Posterior cingulate gyrus (tissue), 11 donors: ENCODE data around the gene PGLYRP4.

Experiments used
- DNase-seq, 10 donors: peaks; one replicate each; pipeline versions ENCODE4 v3.0.0 to v3.0.0-alpha.2; 2020 to 2021; ENCODE audit warnings: mixed read lengths in 3 of 10
- intact Hi-C: fragments of 100-400 bp; cut with DNase I; formaldehyde crosslinking; loops from one replicate; pipeline ENCODE4 v1.15.1; 2023

Gene PGLYRP4

GRCh38 chr1:153348511-153349362 lies at the start of gene PGLYRP4:
Gene PGLYRP4 (minus strand): TSS chr1:153348841. CDS start chr1:153347932, 909 bp downstream.
- DNase-seq: no peak
- intact Hi-C loops: no loop called here

- DNase-seq: no peak
- intact Hi-C loops: no loop called here
These were observed 49.4 kb upstream of the PGLYRP4 start for GRCh38 chr1:153397924-153398651.

- intact Hi-C loops: no loop called here
- DNase-seq: no peak
These were observed 48.6 kb upstream of the PGLYRP4 start for GRCh38 chr1:153397051-153397923.

GRCh38 chr1:153396461-153396860 lies 47.8 kb upstream of the PGLYRP4 start:
- intact Hi-C loops: no loop called here
- DNase-seq: no peak

- DNase-seq: no peak
- intact Hi-C loops: no loop called here
These were observed 47.1 kb upstream of the PGLYRP4 start for GRCh38 chr1:153395776-153396175.

GRCh38 chr1:153395136-153395685 lies 46.6 kb upstream of the PGLYRP4 start:
- DNase-seq: peak in 5 of 10 donors; percentile 19 to 89 (median 76)
- intact Hi-C loops: no loop called here

GRCh38 chr1:153394391-153394790 lies 45.8 kb upstream of the PGLYRP4 start:
- no peak for DNase-seq
- intact Hi-C loops: no loop called here

- DNase-seq: no peak
- intact Hi-C loops: no loop called here
These were observed 45.3 kb upstream of the PGLYRP4 start for GRCh38 chr1:153393926-153394325.

- intact Hi-C loops: no loop called here
- no peak for DNase-seq
These were observed 44.2 kb upstream of the PGLYRP4 start for GRCh38 chr1:153392822-153393221.

- intact Hi-C loops: no loop called here
- no peak for DNase-seq
These were observed 43.6 kb upstream of the PGLYRP4 start for GRCh38 chr1:153392258-153392657.

- peak in 4 of 10 donors; percentile 22 to 89 (median 46) for DNase-seq
- intact Hi-C loops: no loop called here
These were observed 42.5 kb upstream of the PGLYRP4 start, which contains the start of gene S100A8 for GRCh38 chr1:153390938-153391710. Gene S100A8 (minus strand): TSS chr1:153391073. CDS start chr1:153390535, 538 bp downstream.

GRCh38 chr1:153389973-153390879 lies 41.6 kb upstream of the PGLYRP4 start:
- no peak for DNase-seq
- intact Hi-C loops: no loop called here

GRCh38 chr1:153389401-153389800 lies 40.8 kb upstream of the PGLYRP4 start:
- DNase-seq: no peak
- intact Hi-C loops: no loop called here

GRCh38 chr1:153387785-153388184 lies 39.1 kb upstream of the PGLYRP4 start:
- DNase-seq: no peak
- intact Hi-C loops: no loop called here

GRCh38 chr1:153387001-153387400 lies 38.4 kb upstream of the PGLYRP4 start:
- DNase-seq: no peak
- intact Hi-C loops: no loop called here

GRCh38 chr1:153386500-153386901 lies 37.9 kb upstream of the PGLYRP4 start:
- peak in 3 of 10 donors; percentile 27 to 75 (median 35) for DNase-seq
- intact Hi-C loops: no loop called here

GRCh38 chr1:153384958-153385580 lies 36.4 kb upstream of the PGLYRP4 start:
- intact Hi-C loops: no loop called here
- DNase-seq: no peak

- intact Hi-C loops: no loop called here
- DNase-seq: no peak
These were observed 32.1 kb upstream of the PGLYRP4 start for GRCh38 chr1:153380711-153381110.
